COLO668 (cell line): ENCODE results near the gene C17orf67.
"Not testable (repeated sequence)": the region's sequence is repeated elsewhere in the genome, so short reads cannot be mapped to it uniquely, and the experiment has no call there.

Source experiments
- DNase-seq: peaks from one replicate; lab custom pipeline; 2025; ENCODE audit not compliant: unreplicated experiment; lab: John Stamatoyannopoulos, UW

The C17orf67 gene

GRCh38 chr17:56778898-56779297, 54.8 kb downstream of the C17orf67 start:
- DNase-seq, result no peak

GRCh38 chr17:56777859-56778258, 55.9 kb downstream of the C17orf67 start:
- no peak for DNase-seq

GRCh38 chr17:56774650-56775049, 59.1 kb downstream of the C17orf67 start:
- DNase-seq, result no peak

- DNase-seq, result no peak
These were observed 60.6 kb downstream of the C17orf67 start for GRCh38 chr17:56773124-56773523.

- no peak for DNase-seq
These were observed 61.3 kb downstream of the C17orf67 start for GRCh38 chr17:56772442-56772841.

GRCh38 chr17:56771975-56772374, 61.7 kb downstream of the C17orf67 start:
- no peak for DNase-seq

- DNase-seq, result no peak
These were observed 62.2 kb downstream of the C17orf67 start for GRCh38 chr17:56771563-56771962.

- no peak for DNase-seq
These were observed 63.3 kb downstream of the C17orf67 start for GRCh38 chr17:56770427-56770826.

- no peak for DNase-seq
These were observed 68.3 kb downstream of the C17orf67 start for GRCh38 chr17:56765449-56765848.

GRCh38 chr17:56762988-56763387, 70.7 kb downstream of the C17orf67 start:
- DNase-seq, result no peak

GRCh38 chr17:56762144-56762543, 71.6 kb downstream of the C17orf67 start:
- DNase-seq, result no peak

GRCh38 chr17:56761387-56761786, 72.3 kb downstream of the C17orf67 start:
- DNase-seq, result no peak

GRCh38 chr17:56757611-56758010, 76.1 kb downstream of the C17orf67 start:
- DNase-seq, result not testable (repeated sequence)

- DNase-seq, result no peak
These were observed 77.2 kb downstream of the C17orf67 start for GRCh38 chr17:56756536-56756935.

GRCh38 chr17:56755310-56755709, 78.4 kb downstream of the C17orf67 start:
- no peak for DNase-seq

- DNase-seq, result no peak
These were observed 79.1 kb downstream of the C17orf67 start for GRCh38 chr17:56754523-56755208.

- DNase-seq, result no peak
These were observed 81.4 kb downstream of the C17orf67 start for GRCh38 chr17:56752263-56752836.

GRCh38 chr17:56751145-56751738, 82.5 kb downstream of the C17orf67 start:
- no peak for DNase-seq

GRCh38 chr17:56744721-56745120, 89.0 kb downstream of the C17orf67 start:
- DNase-seq, result no peak

GRCh38 chr17:56742601-56743000, 91.1 kb downstream of the C17orf67 start:
- no peak for DNase-seq
